ENCODE results near the gene DNM3.

DNM3 gene

DNA sequence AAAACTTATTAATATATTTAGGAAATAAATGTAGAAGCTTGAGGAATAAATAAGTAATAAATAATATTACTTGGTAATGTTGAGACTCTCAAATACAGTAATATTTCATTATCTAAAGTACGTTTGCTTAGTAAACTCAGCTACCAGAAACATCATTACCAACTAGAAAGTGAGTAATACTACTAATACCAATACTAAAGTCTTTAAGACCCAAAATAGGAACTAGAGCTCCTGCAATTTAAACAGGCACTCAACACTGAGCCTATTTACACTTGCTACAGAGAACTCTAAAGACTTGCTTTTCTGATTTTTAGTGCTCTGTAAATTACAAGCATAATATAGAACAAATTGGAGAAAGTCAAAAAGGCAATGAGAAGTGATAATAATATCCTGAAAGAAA lies 565.7 kb downstream of the DNM3 start:
- no peaks in the 10 kb centered on the region for H3K9me3 ChIP-seq (ENCODE audit: control insufficient read depth, insufficient read depth, low read length)
- H3K36me3 ChIP-seq (ENCODE audit: insufficient read depth, low read length): no peaks in the 10 kb centered on the region
- H3K9ac ChIP-seq (ENCODE audit: low read depth, low read length): no peak overlapping the region

DNA sequence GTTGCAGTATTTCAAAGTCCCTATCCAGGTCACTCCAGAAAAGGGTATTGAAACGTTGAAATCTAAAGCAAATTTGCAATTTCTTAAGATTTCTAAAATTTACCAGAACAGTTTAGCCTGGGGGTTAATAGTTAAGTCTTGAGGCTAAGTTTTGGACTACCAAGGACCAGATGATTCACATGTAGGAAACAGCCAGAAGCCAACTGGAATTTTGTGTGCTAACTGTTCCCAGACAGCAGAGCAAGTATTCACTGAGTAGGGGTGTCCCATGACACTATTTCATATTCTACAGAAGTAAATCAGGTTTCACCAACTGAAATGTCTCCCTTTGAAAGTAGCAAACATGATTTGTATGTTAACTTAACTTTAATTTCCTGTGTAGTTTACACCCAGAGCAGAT lies 567.7 kb downstream of the DNM3 start:
- Histone ChIP-seq H3K36me3 (ENCODE audit: insufficient read depth, low read length) (no peaks in the 10 kb centered on the region), H3K9me3 (ENCODE audit: control insufficient read depth, insufficient read depth, low read length) (no peaks in the 10 kb centered on the region), H3K9ac (ENCODE audit: low read depth, low read length) (no peak overlapping the region), H3K4me1 (ENCODE audit: insufficient read depth, low read length) (no peaks in the 10 kb centered on the region)

More for the DNA sequence above, 565.7 kb downstream of the DNM3 start:
- no peaks in the 10 kb centered on the region for H3K4me1 ChIP-seq (ENCODE audit: insufficient read depth, low read length)

DNA sequence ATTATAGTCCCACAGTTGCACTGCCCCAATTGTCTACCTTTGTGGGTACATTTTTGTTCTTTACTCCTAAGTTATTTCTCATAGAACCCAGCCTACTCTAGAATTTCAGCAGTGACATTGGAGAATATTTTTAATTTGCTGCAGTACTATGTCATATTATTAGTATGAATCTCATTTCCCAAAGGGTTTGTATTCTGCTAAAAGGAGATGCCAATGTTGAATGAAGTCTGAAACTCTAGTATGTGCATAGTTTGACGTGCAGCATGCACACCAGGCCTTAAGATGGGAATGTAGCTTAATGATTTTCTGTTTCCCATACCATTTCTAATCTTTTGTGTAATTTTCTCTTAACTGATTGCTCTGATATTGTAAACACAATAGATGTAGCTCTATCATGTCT lies 568.7 kb downstream of the DNM3 start:
- H3K9me3 ChIP-seq (ENCODE audit: control insufficient read depth, insufficient read depth, low read length): no peaks in the 10 kb centered on the region
- H3K9ac ChIP-seq (ENCODE audit: low read depth, low read length): no peak overlapping the region
- no peaks in the 10 kb centered on the region for H3K36me3 ChIP-seq (ENCODE audit: insufficient read depth, low read length)
- H3K4me1 ChIP-seq (ENCODE audit: insufficient read depth, low read length): no peaks in the 10 kb centered on the region

DNA sequence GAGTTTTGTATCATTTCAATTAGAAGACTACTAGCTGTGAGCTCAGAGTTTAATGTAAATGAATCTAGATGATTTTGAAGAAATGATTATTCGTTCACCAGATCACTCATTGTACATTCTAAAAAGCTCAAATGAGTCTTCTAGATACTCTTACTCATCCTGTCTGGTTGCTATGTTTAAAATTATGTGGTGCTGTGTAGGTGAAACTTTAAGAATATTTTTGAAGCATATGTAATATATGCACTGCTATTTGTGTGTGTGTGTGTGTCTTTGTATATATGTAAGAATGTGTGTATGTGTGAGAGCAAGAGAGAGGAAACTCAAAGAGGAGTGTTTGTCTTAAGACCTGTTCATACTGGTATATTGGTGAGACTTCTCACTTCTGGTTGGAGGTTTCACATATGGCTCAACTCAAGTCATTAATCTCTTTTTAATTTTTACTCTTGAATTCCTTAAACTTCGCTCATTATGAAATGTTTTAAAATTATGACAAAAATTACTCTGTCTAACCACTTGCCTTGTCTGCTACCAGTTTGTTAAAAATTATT lies 570.6 kb downstream of the DNM3 start:
- H3K9me3 ChIP-seq (ENCODE audit: control insufficient read depth, insufficient read depth, low read length): no peaks in the 10 kb centered on the region
- H3K36me3 ChIP-seq (ENCODE audit: insufficient read depth, low read length): no peaks in the 10 kb centered on the region
- no peak overlapping the region for H3K9ac ChIP-seq (ENCODE audit: low read depth, low read length)
- peaks cover 6% of the 10 kb centered on the region for H3K4me1 ChIP-seq (ENCODE audit: insufficient read depth, low read length)

DNA sequence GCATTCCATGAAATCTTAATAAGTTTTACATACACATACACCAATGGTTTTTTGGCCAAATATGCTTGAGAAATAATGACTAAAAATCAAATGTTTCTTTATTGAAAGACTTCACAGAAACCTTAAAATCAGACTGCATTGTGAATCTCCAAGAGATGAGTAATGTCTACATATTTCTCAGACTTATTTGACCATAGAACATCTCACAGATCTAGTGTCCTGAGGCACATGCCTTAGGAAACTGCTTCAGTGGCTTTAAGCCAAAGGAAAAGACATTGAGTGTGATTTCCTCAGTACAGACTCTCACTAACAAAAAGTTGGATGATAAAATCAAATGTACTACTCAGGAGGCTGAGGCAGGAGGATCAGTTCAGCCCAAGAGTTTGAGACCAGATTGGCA lies 573.0 kb downstream of the DNM3 start:
- Histone ChIP-seq H3K9ac (ENCODE audit: low read depth, low read length) (no peak overlapping the region), H3K9me3 (ENCODE audit: control insufficient read depth, insufficient read depth, low read length) (no peaks in the 10 kb centered on the region), H3K36me3 (ENCODE audit: insufficient read depth, low read length) (no peaks in the 10 kb centered on the region), H3K4me1 (ENCODE audit: insufficient read depth, low read length) (peaks cover 18% of the 10 kb centered on the region)

DNA sequence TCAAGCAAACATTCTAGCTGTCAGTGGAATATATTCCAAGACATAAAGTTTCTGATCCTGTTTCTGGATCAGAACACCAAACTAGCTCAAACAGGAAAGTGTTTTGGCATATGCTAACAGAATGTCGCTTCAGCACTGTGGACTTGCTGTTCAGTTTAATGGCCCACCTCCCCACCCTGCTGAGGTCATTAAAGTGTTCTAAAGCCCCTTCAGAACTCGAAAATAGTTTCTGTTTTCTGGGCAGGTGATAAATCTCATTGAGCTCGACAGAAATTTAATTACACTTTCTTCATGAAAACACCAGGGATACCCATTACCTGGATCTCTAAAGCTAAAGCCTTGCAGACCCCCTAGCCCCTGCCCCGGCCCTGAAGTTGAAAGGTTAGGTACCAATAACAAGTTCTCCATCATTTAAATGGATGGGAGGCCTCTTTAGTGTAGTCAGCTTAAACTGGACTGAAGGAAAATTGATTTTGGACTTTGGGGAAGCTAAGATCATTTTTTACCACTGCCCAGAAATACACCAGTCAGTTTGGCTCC lies 575.3 kb downstream of the DNM3 start:
- Histone ChIP-seq H3K9ac (ENCODE audit: low read depth, low read length) (no peak overlapping the region), H3K9me3 (ENCODE audit: control insufficient read depth, insufficient read depth, low read length) (no peaks in the 10 kb centered on the region), H3K36me3 (ENCODE audit: insufficient read depth, low read length) (no peaks in the 10 kb centered on the region), H3K4me1 (ENCODE audit: insufficient read depth, low read length) (peaks cover 21% of the 10 kb centered on the region)

DNA sequence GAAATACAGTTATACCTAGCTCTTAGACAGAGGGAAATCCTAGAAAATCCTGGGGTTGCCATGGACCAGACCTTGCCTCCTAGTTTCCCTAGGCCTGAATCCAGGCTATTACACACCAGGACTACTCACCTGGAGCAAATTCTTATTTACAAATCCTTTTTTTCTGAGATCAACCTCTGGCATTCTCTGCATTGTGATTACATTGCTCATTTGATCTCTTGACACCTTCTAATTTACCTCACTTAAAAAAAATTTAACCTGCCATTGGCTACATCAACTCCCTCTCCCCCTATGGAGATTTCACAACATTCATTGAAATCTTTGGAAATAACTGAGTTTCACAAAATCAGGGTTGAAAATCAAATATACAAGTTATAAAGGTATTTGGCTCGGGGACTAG lies 576.3 kb downstream of the DNM3 start:
- Histone ChIP-seq H3K9me3 (ENCODE audit: control insufficient read depth, insufficient read depth, low read length) (no peaks in the 10 kb centered on the region), H3K4me1 (ENCODE audit: insufficient read depth, low read length) (peaks cover 28% of the 10 kb centered on the region), H3K9ac (ENCODE audit: low read depth, low read length) (no peak overlapping the region), H3K36me3 (ENCODE audit: insufficient read depth, low read length) (no peaks in the 10 kb centered on the region)

DNA sequence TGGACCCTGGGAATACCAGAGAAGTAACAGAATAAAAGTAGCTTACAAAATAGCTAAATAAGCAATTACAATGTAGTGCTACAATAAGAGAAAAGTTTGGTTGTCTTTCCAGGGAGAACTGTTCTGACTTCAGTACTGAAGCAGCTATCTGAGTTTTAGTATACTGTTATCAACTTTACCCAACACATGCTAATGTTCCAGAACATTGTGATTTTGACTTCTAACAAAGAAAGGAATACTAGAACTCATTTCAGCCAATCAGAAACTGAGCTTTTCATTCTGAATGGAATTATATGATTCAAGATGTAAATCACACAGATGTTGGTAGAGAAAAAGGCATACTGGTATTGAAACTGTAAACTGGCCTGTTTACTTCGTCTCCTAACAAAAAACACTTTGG lies 579.1 kb downstream of the DNM3 start, which contains the start of gene C1orf105:
C1orf105 (plus strand) TSS at position 301 of the 400 bp plus-strand sequence. CDS start 201 bp downstream, outside the sequence.
- Histone ChIP-seq H3K4me1 (ENCODE audit: insufficient read depth, low read length) (peaks cover 28% of the 10 kb centered on the region), H3K9ac (ENCODE audit: low read depth, low read length) (no peak within 1 kb of the TSS), H3K9me3 (ENCODE audit: control insufficient read depth, insufficient read depth, low read length) (no peaks in the 10 kb centered on the region), H3K36me3 (ENCODE audit: insufficient read depth, low read length) (no peaks in the 10 kb centered on the region)

DNA sequence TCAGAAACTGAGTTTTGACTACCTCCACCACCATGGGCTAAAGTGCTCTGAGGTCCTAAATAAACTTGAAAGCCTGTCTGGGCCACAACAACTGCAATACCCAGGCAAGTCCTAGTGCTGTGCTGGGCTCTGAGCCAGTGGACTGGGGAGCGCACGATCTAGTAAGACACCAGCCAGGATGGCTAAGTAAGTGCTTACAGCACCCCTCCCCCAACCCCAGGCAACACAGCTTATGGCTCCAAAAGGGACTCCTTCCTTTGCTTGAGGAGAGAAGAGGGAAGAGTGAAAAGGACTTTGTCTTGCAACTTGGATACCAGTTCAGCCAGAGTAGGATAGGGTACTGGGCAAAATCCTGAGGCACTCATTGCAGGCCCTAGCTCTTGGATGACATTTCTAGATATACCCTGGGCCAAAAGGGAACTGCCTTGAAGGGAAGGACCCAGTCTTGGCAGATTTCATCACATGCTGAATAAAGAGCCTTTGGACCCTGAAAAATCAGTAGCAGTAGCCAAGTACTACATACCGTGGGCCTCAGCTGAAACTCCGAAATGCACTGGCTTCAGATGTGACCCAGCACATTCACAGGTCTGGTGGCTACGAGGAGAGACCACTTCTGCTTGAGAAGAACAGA lies 580.8 kb downstream of the DNM3 start:
- Histone ChIP-seq H3K4me1 (ENCODE audit: insufficient read depth, low read length) (peaks cover 23% of the 10 kb centered on the region), H3K9me3 (ENCODE audit: control insufficient read depth, insufficient read depth, low read length) (no peaks in the 10 kb centered on the region), H3K36me3 (ENCODE audit: insufficient read depth, low read length) (no peaks in the 10 kb centered on the region), H3K9ac (ENCODE audit: low read depth, low read length) (no peak overlapping the region)

DNA sequence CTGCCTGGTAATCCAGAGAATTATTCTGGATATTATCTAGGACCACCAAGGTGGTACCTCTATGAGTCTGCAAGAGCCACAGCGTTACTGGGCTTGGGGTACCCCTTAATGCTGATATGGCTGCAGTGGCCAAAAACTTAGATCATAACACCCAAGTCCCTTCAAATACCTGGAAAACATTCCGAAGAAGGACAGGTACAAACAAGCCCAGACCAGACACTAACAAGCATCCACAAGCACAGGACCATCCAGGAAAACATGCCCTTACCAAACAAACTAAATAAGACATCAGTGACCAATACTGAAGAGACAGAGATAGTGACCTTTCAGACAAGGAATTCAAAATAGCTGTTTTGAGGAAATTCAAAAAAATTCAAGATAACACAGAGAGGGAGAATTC lies 582.0 kb downstream of the DNM3 start:
- Histone ChIP-seq H3K9me3 (ENCODE audit: control insufficient read depth, insufficient read depth, low read length) (no peaks in the 10 kb centered on the region), H3K36me3 (ENCODE audit: insufficient read depth, low read length) (no peaks in the 10 kb centered on the region), H3K4me1 (ENCODE audit: insufficient read depth, low read length) (peaks cover 14% of the 10 kb centered on the region), H3K9ac (ENCODE audit: low read depth, low read length) (no peak overlapping the region)

DNA sequence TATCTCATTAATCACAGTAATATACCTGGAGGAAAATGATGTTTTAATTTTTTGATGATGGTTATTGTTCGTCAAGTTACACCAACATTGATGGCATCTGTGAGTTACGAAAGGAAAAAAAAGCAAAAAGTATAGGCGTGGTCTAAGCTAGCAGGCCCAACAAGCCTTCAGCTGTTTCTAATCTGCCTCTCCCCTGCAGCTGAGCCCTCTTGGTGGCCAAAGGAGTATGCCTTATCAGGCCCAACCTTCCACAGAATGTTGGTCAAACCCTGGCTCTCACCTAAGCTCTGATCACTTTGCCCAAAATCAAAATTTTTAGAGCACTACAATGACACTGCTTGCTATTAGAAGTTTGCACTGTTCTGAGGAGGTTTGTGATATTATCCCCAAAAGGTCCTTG lies 584.0 kb downstream of the DNM3 start:
- Histone ChIP-seq H3K4me1 (ENCODE audit: insufficient read depth, low read length) (peaks cover 18% of the 10 kb centered on the region), H3K9ac (ENCODE audit: low read depth, low read length) (no peak overlapping the region), H3K9me3 (ENCODE audit: control insufficient read depth, insufficient read depth, low read length) (no peaks in the 10 kb centered on the region), H3K36me3 (ENCODE audit: insufficient read depth, low read length) (no peaks in the 10 kb centered on the region)

DNA sequence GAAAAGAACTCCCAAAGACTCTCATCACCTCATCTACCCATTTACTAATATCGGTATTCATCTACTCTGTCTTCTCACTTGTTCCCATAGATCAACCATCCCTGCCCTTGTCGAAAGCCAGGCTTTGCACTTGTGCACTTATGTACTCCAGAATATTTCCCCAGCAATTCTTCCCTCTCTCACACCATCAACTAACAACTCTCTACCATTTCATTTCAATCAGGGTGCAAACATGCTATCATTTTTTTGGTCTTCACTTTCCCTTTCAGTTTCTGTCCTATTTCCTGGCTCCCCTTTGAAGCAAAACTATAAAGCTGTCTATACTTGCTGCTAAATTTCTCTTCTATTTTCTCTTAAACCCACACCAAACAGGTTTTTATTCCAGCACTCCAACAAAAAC lies 585.9 kb downstream of the DNM3 start:
- Histone ChIP-seq H3K9me3 (ENCODE audit: control insufficient read depth, insufficient read depth, low read length) (no peaks in the 10 kb centered on the region), H3K4me1 (ENCODE audit: insufficient read depth, low read length) (peaks cover 18% of the 10 kb centered on the region; the same call in 1 of the 2 replicates), H3K36me3 (ENCODE audit: insufficient read depth, low read length) (no peaks in the 10 kb centered on the region), H3K9ac (ENCODE audit: low read depth, low read length) (no peak overlapping the region)

DNA sequence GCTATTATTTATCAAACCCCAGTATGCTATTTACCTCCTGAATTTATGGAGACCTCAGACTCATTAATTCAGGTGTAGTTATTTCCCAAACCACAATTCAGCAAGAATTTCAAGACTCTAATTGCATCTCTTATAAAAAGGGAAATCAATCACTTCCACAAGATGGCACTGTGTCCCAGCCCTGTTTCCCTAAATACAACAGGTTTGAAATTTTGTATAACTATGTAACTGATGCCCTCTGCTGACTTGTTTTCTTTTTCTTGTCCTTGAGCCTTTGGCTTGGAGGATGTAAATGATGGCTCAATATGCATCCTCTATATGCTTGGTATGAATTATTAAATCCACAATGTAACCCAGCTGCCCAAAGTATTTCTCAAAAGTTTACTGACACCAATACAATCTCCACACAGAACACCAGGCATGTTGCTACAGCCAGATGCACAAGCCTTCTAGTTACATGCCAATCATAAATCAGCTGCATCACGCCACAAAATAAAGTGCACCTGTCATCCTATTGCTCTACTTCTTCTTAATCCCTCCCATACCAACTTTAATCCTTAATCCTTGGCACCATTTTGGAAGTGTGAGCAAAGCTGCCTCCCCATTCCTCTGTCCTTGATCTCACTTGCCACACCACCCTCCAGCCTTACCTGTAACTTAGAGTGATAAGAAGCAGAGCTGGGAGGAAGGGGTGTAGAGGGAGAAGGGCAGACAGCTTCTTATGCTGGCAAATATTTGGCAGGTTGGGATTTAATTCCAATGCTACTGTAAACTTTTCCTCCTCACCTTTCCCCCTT lies 588.2 kb downstream of the DNM3 start:
- no peaks in the 10 kb centered on the region for H3K9me3 ChIP-seq (ENCODE audit: control insufficient read depth, insufficient read depth, low read length)
- H3K36me3 ChIP-seq (ENCODE audit: insufficient read depth, low read length): no peaks in the 10 kb centered on the region
- peaks cover 17% of the 10 kb centered on the region; the same call in 1 of the 2 replicates for H3K4me1 ChIP-seq (ENCODE audit: insufficient read depth, low read length)
- no peak overlapping the region for H3K9ac ChIP-seq (ENCODE audit: low read depth, low read length)

DNA sequence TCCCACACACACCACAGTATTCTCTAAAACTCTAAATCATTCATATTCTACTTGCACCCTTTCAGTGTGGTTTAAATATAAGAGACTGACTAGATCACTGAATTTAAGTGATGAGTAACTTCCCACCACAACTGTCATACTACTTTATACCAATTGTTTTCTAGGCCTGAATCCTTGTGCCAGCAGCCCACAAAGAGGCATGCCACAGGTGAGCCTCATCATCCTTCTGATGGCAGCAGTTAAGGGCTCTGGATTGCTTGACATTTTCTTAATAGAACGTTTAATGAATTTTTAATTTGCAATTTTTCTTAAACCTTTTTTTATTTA lies 588.8 kb downstream of the DNM3 start:
- Histone ChIP-seq H3K9ac (ENCODE audit: low read depth, low read length) (no peak overlapping the region), H3K4me1 (ENCODE audit: insufficient read depth, low read length) (peaks cover 17% of the 10 kb centered on the region; the same call in 1 of the 2 replicates), H3K9me3 (ENCODE audit: control insufficient read depth, insufficient read depth, low read length) (no peaks in the 10 kb centered on the region), H3K36me3 (ENCODE audit: insufficient read depth, low read length) (no peaks in the 10 kb centered on the region)

DNA sequence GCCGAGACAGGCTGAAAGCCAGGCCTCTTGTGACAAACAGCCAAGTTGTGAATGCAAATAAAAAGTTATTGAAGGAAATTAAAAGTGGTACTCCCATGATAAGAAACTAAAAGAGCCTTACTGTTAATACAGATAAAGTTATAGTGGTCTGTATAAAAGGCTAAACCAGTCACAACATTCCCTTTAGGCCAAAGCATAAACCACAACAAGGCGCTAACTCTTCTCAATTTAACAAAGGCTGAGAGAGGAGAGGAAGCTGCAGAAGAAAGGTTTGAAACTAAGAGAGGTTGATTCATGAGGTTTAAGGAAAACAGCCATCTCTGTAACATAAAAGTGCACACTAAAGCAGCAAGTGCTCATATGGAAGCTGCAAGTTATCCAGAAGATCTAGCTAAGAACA lies 589.9 kb downstream of the DNM3 start:
- Histone ChIP-seq H3K4me1 (ENCODE audit: insufficient read depth, low read length) (peaks cover 15% of the 10 kb centered on the region; the same call in 1 of the 2 replicates), H3K9me3 (ENCODE audit: control insufficient read depth, insufficient read depth, low read length) (no peaks in the 10 kb centered on the region), H3K9ac (ENCODE audit: low read depth, low read length) (no peak overlapping the region), H3K36me3 (ENCODE audit: insufficient read depth, low read length) (no peaks in the 10 kb centered on the region)

Data from ES-I3 (cell line).